ENCODE measurements around the gene C6orf141.

The C6orf141 gene

DNA sequence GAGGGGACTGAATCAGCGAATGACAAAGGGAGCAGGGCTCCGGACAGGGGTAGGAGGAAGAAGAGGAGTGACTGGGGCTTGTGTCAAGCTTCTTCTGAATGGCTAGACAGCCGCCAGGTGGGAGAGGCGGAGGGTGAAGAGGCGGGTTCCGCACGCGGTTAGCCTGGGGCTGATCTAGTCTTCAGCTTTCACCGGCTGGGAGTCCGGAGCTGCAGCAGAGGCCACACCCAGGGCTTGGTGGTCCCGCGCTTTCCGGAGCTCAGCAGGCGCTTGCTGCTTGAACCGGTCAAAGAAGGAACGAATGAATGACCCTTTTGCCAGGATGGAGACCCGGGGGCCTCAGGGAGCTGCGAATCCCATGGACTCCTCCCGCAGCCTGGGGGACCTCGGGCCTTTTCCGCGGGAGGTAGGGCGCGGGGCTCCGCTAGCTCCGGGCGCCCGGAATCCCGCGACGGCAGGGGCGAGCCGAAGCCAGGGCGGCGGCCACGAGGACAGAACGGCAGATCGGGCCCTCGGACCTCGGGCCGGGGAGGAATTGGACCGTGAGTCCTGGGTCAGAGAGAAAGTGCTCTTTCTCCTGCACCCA is at the start of gene C6orf141:
TSS of gene C6orf141 (plus strand) at position 177 of the 586 bp plus-strand sequence. CDS start at position 302, 125 bp downstream.
- DNase-seq, result peak; percentile 53

- DNase-seq, result no peak
These were observed 45.8 kb upstream of the C6orf141 start for GRCh38 chr6:49504666-49505065.

DNA sequence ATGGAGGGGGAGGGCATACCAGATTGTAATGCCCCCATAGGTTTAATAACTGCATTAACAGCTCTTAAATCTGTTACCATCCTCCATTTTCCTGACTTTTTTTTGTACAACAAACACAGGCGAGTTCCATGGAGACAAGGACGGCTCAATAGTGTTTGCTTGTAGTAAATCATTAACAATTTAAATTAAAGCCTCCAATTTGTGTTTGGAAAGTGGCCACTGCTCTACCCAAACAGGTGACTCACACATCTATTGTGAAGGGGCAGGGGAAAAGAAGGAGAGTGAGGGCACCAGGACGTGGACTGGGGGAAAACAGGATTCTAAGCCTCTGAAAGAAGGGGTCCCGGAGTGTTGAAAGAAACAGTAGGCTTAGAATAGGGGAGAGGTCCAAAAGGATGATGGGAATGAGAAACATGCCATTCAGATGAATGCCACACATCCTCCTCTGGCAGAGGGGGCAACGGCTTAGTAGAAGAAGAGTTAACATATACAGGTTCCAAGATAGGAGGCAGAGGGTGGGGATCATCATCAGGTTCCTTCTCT is 43.8 kb upstream of the C6orf141 start:
- DNase-seq, result no peak

DNA sequence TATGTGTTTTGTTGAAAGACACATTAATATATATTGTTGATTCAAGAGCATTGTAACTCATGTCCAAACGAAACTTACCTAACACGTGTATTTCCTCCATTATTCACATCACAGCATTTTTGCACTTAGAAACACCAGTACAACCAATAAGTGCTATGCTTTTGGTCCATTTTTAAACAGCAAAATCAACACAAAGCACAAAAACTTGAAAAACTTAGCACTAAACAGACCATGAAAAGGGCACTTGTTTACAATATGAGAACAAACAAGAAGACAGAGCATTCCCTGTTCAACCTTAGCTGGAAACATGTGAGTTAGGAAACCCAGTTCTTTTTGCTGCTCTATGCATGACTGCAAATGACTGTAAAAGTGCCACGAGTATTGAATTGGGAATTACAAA is 41.1 kb upstream of the C6orf141 start:
- no peak for DNase-seq

GRCh38 chr6:49513153-49513989 is 37.1 kb upstream of the C6orf141 start:
- DNase-seq, result no peak

DNA sequence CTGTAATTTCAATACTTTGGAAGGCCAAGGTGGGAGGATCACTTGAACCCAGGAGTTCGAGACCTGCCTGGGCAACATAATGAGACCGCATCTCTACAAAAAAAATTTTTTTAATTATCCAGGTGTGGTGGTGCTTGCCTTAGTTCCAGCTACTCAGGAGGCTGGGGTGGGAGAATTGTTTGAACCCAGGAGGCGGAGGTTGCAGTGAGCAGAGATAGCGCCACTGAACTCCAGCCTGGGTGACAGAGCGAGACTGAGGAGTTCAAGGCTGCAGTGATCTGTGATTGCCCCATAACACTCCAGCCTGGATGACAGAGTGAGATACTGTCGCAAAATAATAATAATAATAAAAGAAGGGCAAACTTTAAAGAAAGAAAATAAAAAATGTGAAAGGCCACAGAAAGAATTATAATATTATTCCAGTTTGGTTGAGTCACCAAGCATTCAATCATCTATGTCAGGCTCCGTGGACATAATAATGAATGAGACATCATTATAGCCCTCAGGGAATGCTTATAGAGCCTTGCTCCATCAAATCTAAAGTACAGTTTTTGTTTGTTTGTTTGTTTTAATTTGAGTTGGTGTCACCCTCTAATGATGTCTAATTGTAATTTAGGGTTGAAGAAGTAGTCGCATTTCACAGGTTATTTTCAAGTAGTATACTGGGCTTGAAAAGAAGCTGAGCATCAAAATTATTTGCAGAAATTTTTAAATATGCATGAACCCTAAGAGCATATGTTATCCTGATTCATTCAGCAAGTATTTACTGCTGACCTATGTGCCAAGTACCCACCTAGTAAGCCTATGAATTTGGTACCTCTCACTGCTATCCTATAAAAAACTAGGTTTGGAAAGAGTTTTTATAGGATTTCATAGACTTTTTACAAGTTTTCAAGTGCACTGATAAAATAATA is 35.6 kb upstream of the C6orf141 start:
- DNase-seq, result no peak

- no peak for DNase-seq
These were observed 34.9 kb upstream of the C6orf141 start for GRCh38 chr6:49515485-49516146.

DNA sequence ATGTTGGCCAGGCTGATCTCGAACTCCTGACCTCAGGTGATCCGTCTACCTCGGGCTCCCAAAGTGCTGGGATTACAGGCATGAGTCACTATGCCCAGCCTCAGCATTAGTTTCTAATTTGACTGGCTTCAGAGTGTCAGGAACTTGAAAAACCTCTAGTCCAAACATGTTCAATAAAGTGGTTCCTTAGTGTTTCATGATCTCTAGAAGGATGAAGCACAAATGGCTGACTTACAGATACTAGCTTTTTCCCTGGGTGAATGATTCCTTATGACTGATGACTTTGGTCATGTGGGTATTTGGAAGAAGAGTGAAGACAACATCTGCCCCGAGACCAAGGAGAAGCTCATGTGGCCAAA is 34.3 kb upstream of the C6orf141 start:
- DNase-seq, result no peak

DNA sequence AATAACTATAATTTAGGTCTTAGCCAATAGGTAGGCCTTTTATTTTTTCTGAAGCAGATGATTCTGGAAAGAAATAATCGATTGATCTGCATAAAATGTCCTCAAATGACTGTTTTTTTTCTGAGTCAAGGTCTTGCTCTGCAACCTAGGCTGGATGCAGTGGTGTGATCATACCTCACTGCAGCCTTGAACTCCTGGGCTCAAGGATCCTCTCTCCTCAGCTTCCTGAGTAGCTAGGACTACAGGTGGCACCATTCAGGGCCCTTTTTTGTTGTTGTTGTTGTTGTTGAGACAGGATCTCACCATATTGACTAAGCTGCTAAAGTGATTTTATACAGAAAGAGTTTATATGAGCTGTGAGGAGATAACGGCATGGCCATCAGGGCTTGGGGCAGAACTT is 32.5 kb upstream of the C6orf141 start:
- no peak for DNase-seq

DNA sequence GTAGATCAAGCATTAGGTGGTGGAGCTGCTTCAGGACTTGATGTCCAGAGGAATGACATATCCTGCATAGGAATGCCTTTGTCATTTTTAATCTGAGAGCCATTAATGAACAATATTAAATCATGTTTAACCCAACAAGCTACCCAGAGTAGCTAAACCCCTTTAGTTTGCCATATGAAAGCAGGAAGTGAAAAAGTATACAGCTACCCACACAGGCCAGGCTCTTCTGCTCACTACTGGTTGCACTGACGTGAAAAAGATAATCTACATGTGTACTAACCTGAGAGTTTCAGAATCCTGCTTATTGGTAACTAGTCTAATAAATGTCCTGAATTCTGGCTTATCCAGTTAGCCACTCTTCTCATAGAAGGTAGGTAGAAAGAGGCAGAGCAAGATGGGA is 30.8 kb upstream of the C6orf141 start:
- no peak for DNase-seq

- no peak for DNase-seq
These were observed 27.5 kb upstream of the C6orf141 start for GRCh38 chr6:49522710-49523593.

DNA sequence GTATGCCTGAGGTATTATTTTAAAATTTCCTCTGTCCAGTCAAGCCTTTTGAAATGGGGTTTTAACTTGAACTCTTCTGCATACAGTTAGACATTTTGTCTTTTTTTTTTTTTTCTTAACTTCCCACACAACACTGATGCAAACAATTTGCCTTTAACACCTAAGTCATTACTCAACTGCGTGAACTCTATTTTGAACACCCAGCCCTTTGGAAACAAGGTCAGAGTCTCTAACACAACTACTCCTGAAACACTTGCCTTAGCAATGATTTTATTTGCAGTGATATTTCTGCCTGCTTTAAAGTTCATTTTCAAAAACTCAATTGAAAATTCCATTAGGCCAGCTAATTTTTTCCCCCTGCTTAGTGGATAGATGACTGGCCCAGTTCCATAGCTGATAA is 26.6 kb upstream of the C6orf141 start:
- DNase-seq, result no peak

GRCh38 chr6:49524541-49524940 is 25.9 kb upstream of the C6orf141 start:
- DNase-seq, result no peak

DNA sequence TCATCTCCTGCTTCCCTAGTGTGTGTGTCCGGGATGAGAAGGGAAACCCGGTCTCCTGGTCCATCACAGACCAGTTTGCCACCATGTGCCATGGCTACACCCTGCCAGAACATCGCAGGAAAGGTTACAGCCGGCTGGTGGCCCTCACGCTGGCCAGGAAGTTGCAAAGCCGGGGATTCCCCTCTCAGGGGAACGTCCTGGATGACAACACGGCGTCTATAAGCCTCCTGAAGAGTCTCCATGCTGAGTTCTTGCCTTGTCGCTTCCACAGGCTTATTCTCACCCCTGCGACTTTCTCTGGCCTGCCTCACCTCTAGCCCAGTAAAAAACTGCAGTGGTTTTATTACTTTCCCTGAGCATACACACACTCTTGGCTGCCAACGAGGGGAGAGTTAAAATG is 23.9 kb upstream of the C6orf141 start:
- no peak for DNase-seq

- DNase-seq, result no peak
These were observed 23.1 kb upstream of the C6orf141 start for GRCh38 chr6:49527320-49527719.

DNA sequence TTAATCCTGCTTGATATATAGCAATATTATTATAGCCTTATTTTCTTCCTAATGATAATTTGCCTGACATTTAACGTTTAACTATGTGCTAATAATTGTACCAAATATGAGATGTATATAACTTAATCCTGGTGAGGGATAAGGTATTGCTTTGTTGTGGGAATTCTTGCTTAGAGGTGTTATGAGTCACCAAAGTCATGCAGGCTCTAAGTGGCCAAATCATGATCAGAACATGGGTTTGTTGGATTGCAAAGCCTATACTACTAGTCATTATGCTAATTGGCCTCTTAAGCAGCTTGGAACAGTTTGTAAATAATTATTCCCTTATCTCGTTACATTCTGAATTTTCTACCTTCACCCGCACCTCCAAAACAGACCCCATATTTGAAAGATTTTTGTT is 21.9 kb upstream of the C6orf141 start:
- no peak for DNase-seq

- DNase-seq, result no peak
These were observed 20.2 kb upstream of the C6orf141 start for GRCh38 chr6:49530141-49530776.

GRCh38 chr6:49531774-49532569 is 18.5 kb upstream of the C6orf141 start:
- DNase-seq, result no peak

- no peak for DNase-seq
These were observed 14.7 kb upstream of the C6orf141 start for GRCh38 chr6:49535795-49536194.

GRCh38 chr6:49539102-49539501 is 11.4 kb upstream of the C6orf141 start:
- DNase-seq, result no peak
